HG03354 (cell line): Measurements from ENCODE around the gene BCL2L12.

Experiments used
- ATAC-seq: cut with Tn5 transposase; IDR thresholded peaks from one replicate; pipeline ENCODE4 v1.9.1; 2021; ENCODE audit warnings: mild to moderate bottlenecking; ENCODE audit not compliant: unreplicated experiment, poor library complexity, severe bottlenecking

Gene BCL2L12

DNA sequence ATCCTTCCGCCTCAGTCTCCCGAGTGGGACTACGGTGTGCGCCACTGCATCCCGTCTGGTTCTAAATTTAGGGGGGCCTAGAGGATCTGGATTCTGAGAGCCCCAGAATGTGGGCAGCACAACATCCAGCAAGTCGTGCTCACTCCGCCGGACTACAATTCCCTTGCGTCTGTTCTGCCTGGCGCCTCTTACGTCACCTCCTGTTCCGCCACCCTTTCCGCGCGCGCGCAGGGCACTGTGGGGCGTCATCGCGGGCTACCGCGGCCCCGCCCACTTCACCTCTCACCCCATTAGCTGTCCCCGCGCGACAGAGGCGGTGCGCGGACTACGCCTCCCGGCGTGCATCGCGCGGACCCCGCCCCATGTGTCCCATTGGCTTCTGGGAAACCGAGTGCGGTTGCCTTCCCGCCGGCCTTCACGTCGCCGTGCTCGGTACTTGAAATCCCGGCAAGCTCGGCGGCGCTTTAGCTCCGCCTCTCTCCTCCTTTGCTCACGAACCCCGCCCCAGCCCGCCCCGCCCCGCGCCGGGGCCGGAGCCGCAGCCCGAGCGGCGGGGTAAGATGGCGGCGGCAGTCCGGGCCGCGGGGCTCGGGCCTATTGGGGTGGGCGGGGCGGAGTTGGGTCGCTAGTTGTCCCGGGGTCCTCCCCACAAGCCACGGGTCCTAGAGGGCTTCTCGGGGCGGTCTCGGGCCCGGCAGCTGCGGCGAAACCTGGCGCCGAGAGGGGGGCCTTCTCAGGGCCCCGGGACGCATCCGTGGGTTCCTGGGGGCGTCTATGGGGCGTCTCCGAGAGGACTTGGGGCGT lies 23.8 kb upstream of the BCL2L12 start, which contains the start of gene SCAF1:
Gene SCAF1, plus strand, starts transcription at position 522 of the 804 bp plus-strand sequence. CDS start 2,818 bp downstream, outside the sequence.
- peak; percentile 62 for ATAC-seq

DNA sequence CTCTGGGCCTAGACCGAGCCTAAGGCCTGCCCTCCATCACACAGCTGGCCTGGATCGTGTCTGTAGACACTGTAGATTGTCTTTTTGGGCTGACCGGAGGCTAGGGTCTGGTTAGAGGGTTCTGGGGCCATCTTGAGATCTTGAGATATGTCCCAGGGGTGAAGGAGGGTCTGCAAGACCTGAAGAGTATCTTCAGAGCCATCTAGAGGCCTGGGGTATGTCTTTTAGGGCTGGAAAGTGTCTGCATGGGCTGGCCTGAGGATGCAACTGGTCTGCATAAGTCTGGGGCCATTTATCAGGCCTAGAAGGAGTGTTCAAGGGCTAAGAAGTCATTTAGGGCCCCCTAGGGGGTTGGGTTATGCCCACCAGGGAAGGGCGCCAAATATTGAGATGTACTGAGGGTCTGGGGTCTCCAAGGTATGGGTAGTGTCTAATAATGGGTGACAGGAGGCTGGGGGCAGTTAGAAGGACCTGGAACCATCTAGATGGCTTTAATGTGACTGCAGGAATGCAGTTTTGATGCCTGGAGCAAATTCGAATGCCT lies 23.2 kb upstream of the BCL2L12 start:
- no peak for ATAC-seq

DNA sequence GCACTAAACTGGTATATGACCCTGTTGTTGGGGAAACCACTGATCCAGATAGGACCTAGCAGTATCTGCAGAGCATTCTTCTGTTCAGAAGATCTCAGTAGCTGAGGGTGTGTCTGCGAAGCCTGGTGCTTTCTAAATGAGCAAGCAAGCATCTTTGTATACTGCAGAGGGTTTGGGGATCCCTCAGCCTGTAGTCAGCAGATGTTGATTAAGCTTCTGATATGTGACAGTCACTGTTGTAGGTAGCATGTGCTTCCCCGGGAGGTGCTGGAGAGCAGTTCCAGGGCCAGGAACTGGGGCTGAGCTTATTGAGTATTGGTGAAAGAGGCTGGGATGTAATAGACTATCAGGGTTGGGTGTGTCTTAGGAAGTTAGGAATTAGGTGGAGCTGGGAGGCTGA lies 22.3 kb upstream of the BCL2L12 start:
- no peak for ATAC-seq

DNA sequence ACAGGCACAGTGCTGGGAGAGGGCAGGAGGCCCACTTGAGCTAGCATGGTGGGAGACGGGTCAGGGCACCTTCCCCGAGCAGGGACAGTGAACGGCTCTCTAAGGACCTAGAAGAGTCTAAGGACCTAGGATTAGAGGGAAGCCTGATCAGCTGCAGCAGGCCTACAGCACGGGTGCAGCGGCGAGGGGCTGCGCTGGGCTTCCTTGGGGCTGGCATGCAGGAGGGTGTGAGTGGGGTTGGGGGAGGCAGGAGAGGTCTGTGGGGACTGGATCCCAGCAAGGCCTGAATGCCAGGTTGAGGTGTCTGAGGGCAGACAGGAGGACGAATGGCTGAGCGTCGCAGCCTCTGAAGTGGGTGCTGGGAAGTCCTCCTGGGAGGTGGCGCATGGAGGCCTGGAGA lies 20.1 kb upstream of the BCL2L12 start:
- no peak for ATAC-seq

DNA sequence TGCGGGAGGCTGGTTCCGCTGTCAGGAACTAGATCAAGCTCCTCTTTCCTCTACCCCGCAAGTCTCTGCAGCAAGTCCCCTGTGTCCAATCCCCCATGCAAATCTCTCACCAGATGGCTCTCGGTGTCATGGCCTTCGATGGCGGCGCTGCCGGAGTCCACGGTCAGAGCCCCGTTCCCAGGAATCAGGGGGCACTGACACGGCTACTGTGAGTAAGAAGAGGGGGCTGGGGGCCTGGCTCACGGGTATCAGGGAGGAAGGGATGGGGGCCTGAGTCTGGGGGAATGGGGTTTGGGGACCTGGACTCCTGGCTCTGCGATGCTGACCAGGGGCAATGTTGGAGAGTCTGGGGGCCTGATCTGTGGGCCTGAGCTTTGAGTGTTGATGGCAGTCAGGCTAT lies 19.7 kb upstream of the BCL2L12 start:
- ATAC-seq, result no peak

DNA sequence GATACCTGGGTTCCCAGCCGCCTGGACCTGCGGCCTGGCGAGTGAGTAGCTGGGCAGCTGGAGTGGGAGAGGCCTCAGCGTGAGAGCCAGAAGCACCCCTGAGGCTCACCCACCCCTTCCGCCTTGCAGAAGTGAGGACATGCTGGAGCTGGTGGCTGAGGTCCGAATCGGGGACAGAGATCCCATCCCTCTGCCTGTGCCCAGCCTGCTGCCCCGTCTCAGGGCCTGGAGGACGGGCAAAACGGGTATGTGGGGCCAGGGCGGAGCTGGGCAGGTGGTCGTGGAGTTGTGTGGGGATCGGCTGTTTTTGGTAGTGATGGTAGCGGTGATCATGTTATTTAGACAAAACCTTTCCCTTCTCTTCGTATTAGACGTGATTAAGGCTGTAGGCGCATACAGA lies 19.1 kb upstream of the BCL2L12 start:
- ATAC-seq, result no peak

DNA sequence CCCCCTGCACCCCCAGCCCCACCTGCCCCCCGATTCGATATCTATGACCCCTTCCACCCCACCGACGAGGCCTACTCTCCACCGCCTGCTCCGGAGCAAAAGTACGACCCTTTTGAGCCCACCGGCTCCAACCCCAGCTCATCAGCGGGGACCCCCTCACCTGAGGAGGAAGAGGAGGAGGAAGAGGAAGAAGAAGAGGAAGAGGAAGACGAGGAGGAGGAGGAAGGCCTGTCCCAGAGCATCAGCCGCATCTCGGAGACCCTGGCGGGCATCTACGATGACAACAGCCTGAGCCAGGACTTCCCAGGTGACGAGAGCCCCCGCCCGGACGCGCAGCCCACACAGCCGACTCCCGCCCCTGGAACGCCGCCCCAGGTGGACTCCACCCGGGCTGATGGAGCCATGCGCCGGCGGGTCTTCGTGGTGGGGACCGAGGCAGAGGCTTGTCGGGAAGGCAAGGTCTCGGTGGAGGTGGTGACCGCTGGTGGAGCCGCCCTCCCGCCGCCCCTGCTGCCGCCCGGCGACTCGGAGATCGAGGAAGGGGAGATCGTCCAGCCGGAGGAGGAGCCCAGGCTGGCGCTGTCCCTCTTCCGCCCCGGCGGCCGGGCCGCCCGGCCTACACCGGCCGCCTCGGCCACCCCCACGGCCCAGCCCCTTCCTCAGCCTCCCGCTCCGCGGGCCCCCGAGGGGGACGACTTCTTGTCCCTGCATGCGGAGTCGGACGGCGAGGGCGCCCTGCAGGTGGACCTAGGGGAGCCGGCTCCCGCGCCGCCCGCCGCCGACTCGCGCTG lies 14.5 kb upstream of the BCL2L12 start:
- no peak for ATAC-seq

- ATAC-seq, result no peak
Observed at GRCh38 chr19:49651820-49652550, 13.7 kb upstream of the BCL2L12 start.

- no peak for ATAC-seq
Observed at GRCh38 chr19:49652551-49653465, 12.9 kb upstream of the BCL2L12 start.

DNA sequence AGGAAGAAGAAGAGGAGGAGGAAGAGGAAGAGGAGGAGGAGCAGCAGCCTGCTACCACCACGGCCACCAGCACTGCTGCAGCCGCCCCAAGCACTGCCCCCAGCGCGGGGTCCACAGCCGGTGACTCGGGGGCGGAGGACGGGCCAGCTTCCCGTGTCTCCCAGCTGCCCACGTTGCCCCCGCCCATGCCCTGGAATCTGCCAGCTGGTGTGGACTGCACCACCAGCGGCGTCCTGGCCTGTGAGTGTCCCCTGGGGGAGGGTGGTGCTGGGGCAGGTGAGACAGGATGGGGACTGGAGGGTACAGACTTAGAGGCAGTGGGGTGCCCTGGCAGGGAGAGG lies 12.3 kb upstream of the BCL2L12 start:
- ATAC-seq, result no peak

GRCh38 chr19:49654581-49654980 lies 11.2 kb upstream of the BCL2L12 start:
- no peak for ATAC-seq

DNA sequence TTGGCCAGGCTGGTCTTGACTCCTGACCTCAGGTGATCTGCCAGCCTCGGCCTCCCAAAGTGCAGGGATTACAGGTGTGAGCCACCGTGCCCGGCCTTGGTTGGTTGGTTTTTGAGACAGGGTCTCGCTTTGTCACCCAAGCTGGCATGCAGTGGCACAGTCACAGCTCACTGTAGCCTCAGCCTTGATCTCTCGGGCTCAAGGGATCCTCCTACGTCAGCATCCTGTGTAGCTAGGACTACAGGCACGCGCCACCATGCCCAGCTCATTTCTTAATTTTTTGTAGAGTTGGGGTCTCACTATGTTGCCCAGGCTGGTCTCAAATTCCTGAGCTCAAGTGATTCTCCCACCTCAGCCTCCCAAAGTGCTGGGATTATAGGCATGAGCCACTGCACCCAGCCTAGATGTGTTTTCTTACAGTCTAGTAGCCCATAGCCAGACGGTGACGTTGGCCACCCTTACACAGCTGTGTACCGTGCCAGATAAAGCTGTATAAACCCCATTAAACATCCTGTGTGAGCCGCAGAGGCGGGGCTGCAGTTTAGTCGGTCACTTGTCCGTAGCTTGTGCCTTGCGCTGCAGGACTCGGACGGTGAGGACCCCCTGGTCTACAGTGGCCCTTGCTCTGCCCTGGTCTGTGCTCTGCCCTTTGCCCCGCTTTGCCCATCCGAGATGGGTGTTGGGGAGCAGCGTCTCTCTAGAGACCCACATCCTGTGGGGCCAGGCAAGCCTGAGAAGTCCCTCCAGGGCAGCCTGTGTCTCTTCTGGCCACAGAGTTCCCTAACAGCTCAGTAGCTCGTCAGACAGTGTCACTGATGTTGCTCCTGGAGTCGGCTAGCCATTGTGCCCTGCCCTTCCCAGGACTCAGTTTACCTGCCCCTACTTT lies 9.9 kb upstream of the BCL2L12 start:
- no peak for ATAC-seq

- no peak for ATAC-seq
Observed at GRCh38 chr19:49656456-49657109, 9.2 kb upstream of the BCL2L12 start.

GRCh38 chr19:49657493-49658138 lies 8.1 kb upstream of the BCL2L12 start:
- no peak for ATAC-seq

DNA sequence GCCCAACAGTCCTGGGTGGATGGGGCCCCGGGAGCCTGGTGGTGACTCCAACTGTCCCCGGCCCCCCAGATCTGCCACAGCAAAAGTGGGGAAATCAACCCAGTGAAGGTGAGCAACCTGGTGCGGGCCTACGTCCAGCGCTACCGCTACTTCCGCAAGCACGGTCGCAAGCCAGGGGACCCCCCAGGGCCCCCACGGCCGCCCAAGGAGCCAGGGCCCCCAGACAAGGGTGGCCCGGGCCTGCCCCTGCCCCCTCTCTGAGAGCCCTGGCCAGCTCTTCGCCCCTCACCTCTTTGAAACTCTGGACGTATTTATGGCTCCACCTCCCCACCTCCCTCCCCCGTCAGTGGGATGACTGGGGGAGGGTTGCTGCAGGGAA lies 7.6 kb upstream of the BCL2L12 start:
- no peak for ATAC-seq

DNA sequence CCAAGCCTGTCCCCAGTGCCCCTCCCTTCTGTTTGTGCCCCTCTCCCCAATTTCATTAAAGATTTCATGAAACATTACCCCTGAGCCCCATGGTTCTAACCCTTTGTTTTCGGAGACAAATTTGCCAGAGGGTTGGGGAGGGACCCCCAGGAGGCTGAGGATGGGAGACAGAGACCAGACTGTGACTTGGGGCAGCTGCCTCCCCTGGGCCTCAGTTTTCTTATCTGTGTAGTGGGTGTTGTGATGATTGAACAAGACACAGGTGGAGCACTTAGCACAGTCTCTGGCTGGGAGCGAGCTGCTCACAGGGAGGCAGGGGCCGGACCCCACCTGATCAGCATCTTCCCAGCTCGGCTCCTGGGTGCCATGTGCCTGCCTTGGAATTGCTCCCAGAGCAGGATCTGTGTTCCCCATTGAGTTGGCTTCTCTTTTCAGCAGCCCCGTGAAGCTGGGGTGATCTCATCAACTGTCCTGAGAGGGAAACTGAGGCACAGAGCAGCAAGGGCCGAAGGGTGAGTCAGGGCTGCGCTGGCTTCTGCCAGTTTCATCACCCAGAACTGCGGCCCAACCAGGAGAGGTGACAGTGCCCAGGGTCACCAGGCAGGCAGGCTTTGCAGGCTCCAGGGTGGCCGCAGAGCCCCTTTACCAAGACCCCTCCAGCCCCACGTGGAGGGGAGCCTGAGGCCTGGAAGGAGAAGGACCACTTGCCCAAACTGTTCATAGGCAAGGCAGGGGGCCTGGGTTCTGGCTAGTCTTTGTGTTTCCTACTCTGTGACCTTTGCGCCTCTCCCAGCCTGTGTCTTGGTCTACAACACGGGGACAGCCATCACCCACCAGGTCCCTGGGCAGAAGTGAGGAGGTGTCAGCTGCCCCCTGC lies 6.9 kb upstream of the BCL2L12 start:
- ATAC-seq, result no peak
